GM21737 (cell line): Measurements from ENCODE around the gene MXD1.

ENCODE experiments used
- ATAC-seq: cut with Tn5 transposase; IDR thresholded peaks from one replicate; pipeline ENCODE4 v1.9.1; 2021; ENCODE audit warnings: mild to moderate bottlenecking, moderate library complexity; ENCODE audit not compliant: unreplicated experiment

MXD1 gene

GRCh38 chr2:69975853-69976462, 61.0 kb downstream of the MXD1 start:
- no peak for ATAC-seq

GRCh38 chr2:69977186-69977585, 62.3 kb downstream of the MXD1 start:
- no peak for ATAC-seq

GRCh38 chr2:69977906-69978482, 63.1 kb downstream of the MXD1 start:
- ATAC-seq = no peak

- no peak for ATAC-seq
These were observed 65.2 kb downstream of the MXD1 start for GRCh38 chr2:69979902-69980807.

GRCh38 chr2:69983392-69983966, 68.6 kb downstream of the MXD1 start:
- no peak for ATAC-seq

GRCh38 chr2:69985216-69985615, 70.3 kb downstream of the MXD1 start:
- ATAC-seq = no peak

- ATAC-seq = no peak
These were observed 70.8 kb downstream of the MXD1 start for GRCh38 chr2:69985688-69986087.

- no peak for ATAC-seq
These were observed 71.8 kb downstream of the MXD1 start for GRCh38 chr2:69986691-69987090.

GRCh38 chr2:69988086-69988635, 73.3 kb downstream of the MXD1 start:
- ATAC-seq = no peak

- no peak for ATAC-seq
These were observed 74.1 kb downstream of the MXD1 start for GRCh38 chr2:69989009-69989408.

GRCh38 chr2:69989441-69990105, 74.7 kb downstream of the MXD1 start:
- ATAC-seq = no peak
